Ecto neural progenitor cell (in vitro differentiated cells): ENCODE measurements around the gene TGFBR3.

ENCODE experiments used
- DNase-seq: peaks from one replicate; pipeline ENCODE4 v3.0.0-alpha.2; 2018; ENCODE audit warnings: low spot score

The TGFBR3 gene

GRCh38 chr1:91710261-91710660 lies 175.7 kb downstream of the TGFBR3 start:
- DNase-seq, result no peak

GRCh38 chr1:91708691-91709090 lies 177.3 kb downstream of the TGFBR3 start:
- no peak for DNase-seq

GRCh38 chr1:91707890-91708218 lies 178.1 kb downstream of the TGFBR3 start:
- DNase-seq, result no peak

- DNase-seq, result no peak
These were observed 178.6 kb downstream of the TGFBR3 start for GRCh38 chr1:91707114-91707889.

GRCh38 chr1:91706140-91706957 lies 179.6 kb downstream of the TGFBR3 start:
- DNase-seq, result no peak

- no peak for DNase-seq
These were observed 181.2 kb downstream of the TGFBR3 start for GRCh38 chr1:91704746-91705145.

- DNase-seq, result no peak
These were observed 182.9 kb downstream of the TGFBR3 start for GRCh38 chr1:91703095-91703494.

- no peak for DNase-seq
These were observed 184.5 kb downstream of the TGFBR3 start for GRCh38 chr1:91701472-91701869.

GRCh38 chr1:91700771-91701471 lies 185.0 kb downstream of the TGFBR3 start:
- no peak for DNase-seq

GRCh38 chr1:91700332-91700731 lies 185.6 kb downstream of the TGFBR3 start:
- no peak for DNase-seq

- no peak for DNase-seq
These were observed 186.5 kb downstream of the TGFBR3 start for GRCh38 chr1:91699339-91699974.

GRCh38 chr1:91697861-91698260 lies 188.1 kb downstream of the TGFBR3 start:
- DNase-seq, result no peak

GRCh38 chr1:91697416-91697815 lies 188.5 kb downstream of the TGFBR3 start:
- no peak for DNase-seq

- no peak for DNase-seq
These were observed 189.6 kb downstream of the TGFBR3 start for GRCh38 chr1:91696321-91696720.

GRCh38 chr1:91693557-91693956 lies 192.4 kb downstream of the TGFBR3 start:
- no peak for DNase-seq

GRCh38 chr1:91691525-91691924 lies 194.4 kb downstream of the TGFBR3 start:
- DNase-seq, result no peak

GRCh38 chr1:91689641-91690481 lies 196.1 kb downstream of the TGFBR3 start:
- DNase-seq, result no peak

- DNase-seq, result no peak
These were observed 198.5 kb downstream of the TGFBR3 start for GRCh38 chr1:91687452-91687851.

GRCh38 chr1:91685994-91686393 lies 200.0 kb downstream of the TGFBR3 start:
- no peak for DNase-seq

- no peak for DNase-seq
These were observed 201.3 kb downstream of the TGFBR3 start for GRCh38 chr1:91684481-91685196.

- peak; percentile 65 for DNase-seq
These were observed 202.4 kb downstream of the TGFBR3 start for GRCh38 chr1:91683598-91683951.
